ENCODE results near the gene ALDH1A3. TPM values are rescaled to one million over a fixed set of nuclear protein-coding genes. Genes with fewer than 3 reads are reported as not detected.

The ALDH1A3 gene
- polyA plus RNA-seq, 1 of the 3 experiments (the other 2 are of a cell fraction) = 4.4 TPM

- H3K36me3 ChIP-seq (replicated peaks in 1 of 2; ENCODE audit: control insufficient read depth in 1 of 2, insufficient read depth in 2 of 2, low read length in 1 of 2) = no peaks in the 10 kb centered on the region
- no peaks in the 10 kb centered on the region for H4K20me1 ChIP-seq (ENCODE audit: insufficient read depth)
- H2AFZ ChIP-seq (ENCODE audit: low read depth) = no peak overlapping the region
- H3K9me2 ChIP-seq = no peaks in the 10 kb centered on the region
- no peaks in the 10 kb centered on the region for H3K79me2 ChIP-seq (ENCODE audit: insufficient read depth)
- TF ChIP-seq GATA2 (CRISPR knock-in tag; IDR thresholded peaks at IDR 0.05) (no peak), RAD21 (IDR thresholded peaks at IDR 0.05; ENCODE audit: low read length) (no peak)
- H3K9me3 ChIP-seq = no peaks in the 10 kb centered on the region
- H3K9ac ChIP-seq = no peak overlapping the region
- ChIA-PET POLR2A (no interaction called here), CTCF (interaction anchor here (2.8 kb wide), 1 partner anchor 24 kb away, joined by 8 read pairs; no protein-coding TSS in a partner anchor)
- no peak overlapping the region for H3K27ac ChIP-seq (ENCODE audit: low read depth in 2 of 2, low read length in 1 of 2)
- 81% methylated on average over 7 of the region's 10 CpGs for WGBS (ENCODE audit: low lambda C conversion rate)
- DNase-seq = no peak
- no peak overlapping the region for H3K4me3 ChIP-seq (ENCODE audit: low read depth in 2 of 2, low read length in 1 of 2)
- H3K4me2 ChIP-seq = no peak overlapping the region
- H3K4me1 ChIP-seq (ENCODE audit: control insufficient read depth in 1 of 2, insufficient read depth in 2 of 2, low read depth in 1 of 2, low read length in 1 of 2) = peaks cover 0 to 7% of the 10 kb centered on the region in 2 experiments; a peak in 2 of 4 replicates
- no peaks in the 10 kb centered on the region for H3F3A ChIP-seq (replicated peaks; ENCODE audit: insufficient read depth)
- no peaks in the 10 kb centered on the region for H3K27me3 ChIP-seq (ENCODE audit: insufficient read depth)
Observed at GRCh38 chr15:100941536-100941935, 61.9 kb downstream of the ALDH1A3 start.

GRCh38 chr15:100942656-100943425 is 63.2 kb downstream of the ALDH1A3 start:
- CTCF ChIA-PET = interaction anchor here (0.8 to 2.8 kb wide), 3 partner anchors 24 to 65 kb away, joined by 3 to 8 read pairs (median 7); no protein-coding TSS in a partner anchor
- Histone ChIP-seq H3K36me3 (replicated peaks in 1 of 2; ENCODE audit: control insufficient read depth in 1 of 2, insufficient read depth in 2 of 2, low read length in 1 of 2) (no peaks in the 10 kb centered on the region), H3F3A (replicated peaks; ENCODE audit: insufficient read depth) (no peaks in the 10 kb centered on the region), H3K9ac (no peak overlapping the region), H4K20me1 (ENCODE audit: insufficient read depth) (no peaks in the 10 kb centered on the region), H3K4me3 (ENCODE audit: low read depth in 2 of 2, low read length in 1 of 2) (no peak overlapping the region), H3K27ac (ENCODE audit: low read depth in 2 of 2, low read length in 1 of 2) (peak overlapping the region in 1 of 2 experiments; percentile 21; a peak in 1 of 4 replicates), H3K27me3 (ENCODE audit: insufficient read depth) (no peaks in the 10 kb centered on the region), H3K4me1 (ENCODE audit: control insufficient read depth in 1 of 2, insufficient read depth in 2 of 2, low read depth in 1 of 2, low read length in 1 of 2) (peaks cover 0 to 7% of the 10 kb centered on the region in 2 experiments; a peak in 2 of 4 replicates), H3K4me2 (no peak overlapping the region), H3K9me3 (no peaks in the 10 kb centered on the region), H3K9me2 (no peaks in the 10 kb centered on the region), H3K79me2 (ENCODE audit: insufficient read depth) (no peaks in the 10 kb centered on the region), H2AFZ (ENCODE audit: low read depth) (no peak overlapping the region)
- no peak for DNase-seq
- 87% methylated on average over 10 of the region's 10 CpGs for WGBS (ENCODE audit: low lambda C conversion rate)
- POLR2A ChIA-PET = no interaction called here
- TF ChIP-seq, protein P1, sequence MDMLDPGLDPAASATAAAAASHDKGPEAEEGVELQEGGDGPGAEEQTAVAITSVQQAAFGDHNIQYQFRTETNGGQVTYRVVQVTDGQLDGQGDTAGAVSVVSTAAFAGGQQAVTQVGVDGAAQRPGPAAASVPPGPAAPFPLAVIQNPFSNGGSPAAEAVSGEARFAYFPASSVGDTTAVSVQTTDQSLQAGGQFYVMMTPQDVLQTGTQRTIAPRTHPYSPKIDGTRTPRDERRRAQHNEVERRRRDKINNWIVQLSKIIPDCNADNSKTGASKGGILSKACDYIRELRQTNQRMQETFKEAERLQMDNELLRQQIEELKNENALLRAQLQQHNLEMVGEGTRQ (IDR thresholded peaks at IDR 0.05; ENCODE audit: borderline replicate concordance, low read depth, low read length) = no peak
- no peak for TF ChIP-seq CHD2 (IDR thresholded peaks at IDR 0.05; ENCODE audit: low read length, partially characterized antibody)
- no peak for TF ChIP-seq FOXJ3 (CRISPR knock-in tag; IDR thresholded peaks at IDR 0.05)
- TF ChIP-seq EZH2phosphoT487 (IDR thresholded peaks at IDR 0.05; ENCODE audit: borderline replicate concordance, low read depth) = no peak
- TF ChIP-seq TEAD4 (IDR thresholded peaks at IDR 0.05; ENCODE audit: borderline replicate concordance, insufficient read depth) = no peak
- TF ChIP-seq MXI1 (IDR thresholded peaks at IDR 0.05; ENCODE audit: low read depth, low read length) = no peak
- no peak for TF ChIP-seq SMC3 (IDR thresholded peaks at IDR 0.05; ENCODE audit: low read depth, low read length)
- no peak for TF ChIP-seq ELF1 (IDR thresholded peaks at IDR 0.05)
- TF ChIP-seq, protein P2, sequence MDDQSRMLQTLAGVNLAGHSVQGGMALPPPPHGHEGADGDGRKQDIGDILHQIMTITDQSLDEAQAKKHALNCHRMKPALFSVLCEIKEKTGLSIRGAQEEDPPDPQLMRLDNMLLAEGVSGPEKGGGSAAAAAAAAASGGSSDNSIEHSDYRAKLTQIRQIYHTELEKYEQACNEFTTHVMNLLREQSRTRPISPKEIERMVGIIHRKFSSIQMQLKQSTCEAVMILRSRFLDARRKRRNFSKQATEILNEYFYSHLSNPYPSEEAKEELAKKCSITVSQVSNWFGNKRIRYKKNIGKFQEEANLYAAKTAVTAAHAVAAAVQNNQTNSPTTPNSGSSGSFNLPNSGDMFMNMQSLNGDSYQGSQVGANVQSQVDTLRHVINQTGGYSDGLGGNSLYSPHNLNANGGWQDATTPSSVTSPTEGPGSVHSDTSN (IDR thresholded peaks at IDR 0.05) = no peak
- TF ChIP-seq EP300 (IDR thresholded peaks at IDR 0.05; ENCODE audit: borderline replicate concordance in 1 of 2, low read depth in 1 of 2, low read length in 1 of 2) = no peak
- no peak for TF ChIP-seq NRF1 (IDR thresholded peaks at IDR 0.05; ENCODE audit: low read depth, low read length)
- TF ChIP-seq YY1 (IDR thresholded peaks at IDR 0.05; ENCODE audit: low read depth) = no peak
- no peak for TF ChIP-seq NFIC (IDR thresholded peaks at IDR 0.05; ENCODE audit: borderline replicate concordance)
- no peak for TF ChIP-seq RAD21 (IDR thresholded peaks at IDR 0.05; ENCODE audit: low read length)
- no peak for TF ChIP-seq GATA2 (CRISPR knock-in tag; IDR thresholded peaks at IDR 0.05)
